Ammon's horn (tissue), 1 donor: Measurements from ENCODE around the gene VAPB.

Experiments used
- DNase-seq: peaks from one replicate; pipeline ENCODE4 v3.0.0-alpha.2; 2016; ENCODE audit warnings: low spot score

VAPB gene

DNA sequence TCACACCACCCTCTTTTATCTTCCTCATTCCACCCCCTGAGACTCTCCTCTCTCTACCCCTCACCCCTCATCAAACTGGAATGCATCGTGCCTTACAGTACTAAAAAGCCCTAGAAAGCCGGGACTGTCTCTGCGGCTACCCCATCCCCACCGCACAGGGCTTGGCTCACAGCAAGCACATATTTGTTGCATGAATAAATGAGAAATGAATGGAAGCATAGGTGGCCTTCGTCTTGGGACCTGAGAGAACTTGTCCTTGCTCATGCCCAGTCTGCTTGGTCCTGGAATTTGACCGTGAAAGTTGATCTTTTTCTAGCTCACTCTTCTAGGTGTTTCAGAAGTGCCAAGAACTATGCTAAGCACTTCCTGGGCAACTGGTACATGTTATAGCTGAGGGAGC lies 72.9 kb downstream of the VAPB start:
- DNase-seq = no peak

DNA sequence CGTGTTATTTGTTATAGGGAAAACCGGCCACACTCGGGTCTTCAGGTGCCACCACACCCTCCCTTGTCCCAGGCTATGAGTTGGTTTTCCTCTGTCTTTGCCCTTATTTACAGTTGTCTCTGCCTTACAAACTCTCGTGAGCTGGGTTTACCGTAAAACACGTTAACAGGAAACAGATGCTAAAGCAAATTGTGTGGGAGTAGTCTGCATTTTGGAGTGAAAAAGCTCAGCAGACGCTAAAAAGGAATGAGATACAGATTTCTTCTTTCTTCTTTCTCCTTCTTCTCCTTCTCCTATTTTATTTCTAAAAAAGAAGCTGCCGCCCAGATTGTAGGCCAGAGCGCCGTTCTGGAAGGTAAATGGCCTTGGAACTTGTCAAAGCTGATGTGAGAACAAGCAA lies 74.2 kb downstream of the VAPB start:
- DNase-seq = no peak

DNA sequence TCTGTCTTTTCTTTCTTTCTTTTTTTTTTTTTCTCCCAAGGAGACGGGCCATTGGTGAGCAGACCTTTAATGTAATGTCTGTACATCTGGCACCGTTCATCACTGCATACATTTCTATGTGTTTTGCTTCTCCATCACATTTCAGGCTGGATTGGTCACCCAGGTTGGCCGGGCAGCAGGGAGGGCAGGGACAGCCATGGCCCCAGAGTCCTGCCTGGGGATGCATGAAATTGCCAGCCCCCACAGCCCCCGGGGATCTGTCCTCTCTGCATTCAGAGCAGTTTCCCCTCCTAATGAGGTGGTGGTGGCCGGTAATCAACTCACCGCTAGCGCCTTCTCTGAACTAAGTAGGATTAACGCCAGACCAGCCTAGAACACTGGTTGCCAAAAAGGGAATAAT lies 75.8 kb downstream of the VAPB start:
- no peak for DNase-seq

DNA sequence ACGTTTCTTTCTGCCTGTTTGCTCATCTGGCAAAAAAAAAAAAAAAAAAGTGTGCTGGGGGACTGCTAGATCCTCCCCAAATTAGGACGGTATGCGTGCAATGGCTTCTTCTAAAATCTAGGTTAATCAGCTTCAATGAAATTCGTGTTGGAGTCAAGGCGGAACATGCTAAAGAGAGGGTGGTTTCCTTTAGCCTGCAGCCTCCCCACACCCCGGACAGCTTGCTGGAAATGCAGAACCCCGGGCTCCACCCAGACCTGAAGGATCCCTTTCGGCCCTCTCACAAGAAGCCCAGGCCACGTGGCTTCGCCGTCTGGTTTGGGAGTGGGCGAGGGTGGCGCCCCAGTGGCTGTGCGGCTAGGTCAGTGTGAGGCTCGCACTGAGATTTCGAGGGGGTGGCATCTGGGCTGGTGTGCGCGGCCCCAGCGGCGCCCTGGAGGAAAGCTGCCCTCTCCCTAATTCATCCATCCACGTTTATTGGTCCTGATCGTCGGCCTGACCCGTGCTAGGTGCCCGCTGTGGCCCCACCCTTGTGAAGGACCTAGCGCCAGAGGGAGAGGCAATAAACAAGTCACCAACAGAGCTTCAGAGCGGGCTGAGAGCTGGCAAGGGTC lies 77.2 kb downstream of the VAPB start:
- no peak for DNase-seq

DNA sequence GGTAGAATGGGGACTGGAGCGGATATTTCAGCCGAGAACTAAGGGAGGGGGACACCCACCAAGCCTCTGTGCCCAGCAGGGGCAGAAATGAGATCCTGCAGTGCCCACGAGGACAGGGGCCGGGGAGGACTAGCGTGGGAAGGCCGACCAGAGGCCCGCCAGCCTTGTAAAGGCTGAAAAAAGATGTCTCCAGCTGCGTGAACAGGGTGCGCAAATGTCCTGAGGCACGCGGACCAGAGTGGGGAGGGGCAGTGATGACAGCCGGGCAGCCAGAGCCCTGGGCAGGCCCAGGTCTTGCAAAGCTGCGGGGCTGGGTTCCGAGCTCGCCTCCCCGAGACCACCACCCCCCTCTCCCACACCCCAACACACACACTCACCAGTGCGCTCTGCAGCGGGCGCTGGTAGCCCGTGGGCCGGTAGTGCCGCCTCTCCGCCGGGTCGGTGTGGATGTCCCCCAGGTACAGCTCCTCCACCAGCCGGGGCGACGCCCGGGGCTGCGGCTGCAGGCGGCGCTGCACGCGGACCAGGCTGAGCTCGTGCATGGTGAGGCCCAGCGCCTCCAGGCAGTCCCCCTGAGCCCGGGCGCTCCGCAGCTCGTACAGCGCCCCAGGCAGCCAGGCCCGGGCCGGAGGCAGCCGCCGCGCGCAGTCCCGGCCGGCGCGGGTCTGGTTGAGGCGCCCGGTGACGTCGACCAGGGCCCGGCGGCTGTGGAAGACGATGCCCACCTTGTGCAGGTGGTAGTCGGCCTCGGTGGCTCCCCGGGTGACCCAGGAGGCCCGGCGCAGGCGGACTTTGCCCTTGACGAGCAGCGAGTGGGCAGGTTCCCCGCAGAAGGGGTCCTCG lies 77.9 kb downstream of the VAPB start:
- DNase-seq = no peak

DNA sequence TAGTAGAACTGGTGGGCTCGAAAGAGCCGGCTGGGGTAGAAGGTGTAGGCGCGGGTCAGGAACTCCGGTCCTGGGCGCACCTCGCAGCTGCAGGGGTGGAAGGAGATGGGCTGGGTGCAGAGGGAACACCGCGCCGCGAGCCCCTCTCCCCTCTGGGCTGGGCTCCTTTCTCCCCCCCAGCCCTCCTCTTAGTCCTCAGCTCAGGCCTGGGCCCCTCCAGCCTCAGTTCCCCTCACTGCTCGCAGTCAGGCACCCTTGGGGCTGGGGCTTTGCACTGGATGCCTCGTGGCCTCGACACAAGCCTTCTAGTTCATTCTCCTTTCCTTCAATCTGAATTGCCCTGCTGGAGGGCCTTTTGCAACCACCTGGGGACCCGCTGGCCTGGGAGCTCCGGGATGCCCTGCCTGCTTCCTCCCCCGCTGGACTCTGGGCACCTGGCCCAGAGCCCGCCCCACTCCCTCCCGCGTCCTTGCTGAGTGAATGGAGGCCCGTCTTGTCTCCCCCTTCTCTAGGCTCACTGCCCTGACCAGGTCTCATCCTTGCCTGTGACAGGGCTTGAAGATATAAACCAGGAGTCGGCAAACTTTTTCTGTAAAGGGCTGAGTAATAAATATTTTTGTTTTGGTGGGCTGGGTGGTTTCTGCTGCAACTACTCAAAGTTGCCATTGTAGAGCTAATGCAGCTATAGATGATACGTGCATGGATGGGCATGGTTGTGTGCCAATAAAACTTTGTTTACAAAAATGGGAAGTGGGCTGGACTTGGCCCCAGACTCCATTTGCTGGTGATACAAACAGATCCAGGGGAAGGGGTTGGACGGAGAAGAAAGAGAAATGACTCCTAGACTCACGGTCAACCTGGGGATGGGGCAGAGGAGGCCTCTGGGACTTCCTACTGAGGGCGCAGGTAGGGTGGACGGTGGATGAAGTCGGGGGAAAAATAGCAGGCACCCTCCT lies 78.8 kb downstream of the VAPB start:
- DNase-seq = no peak

DNA sequence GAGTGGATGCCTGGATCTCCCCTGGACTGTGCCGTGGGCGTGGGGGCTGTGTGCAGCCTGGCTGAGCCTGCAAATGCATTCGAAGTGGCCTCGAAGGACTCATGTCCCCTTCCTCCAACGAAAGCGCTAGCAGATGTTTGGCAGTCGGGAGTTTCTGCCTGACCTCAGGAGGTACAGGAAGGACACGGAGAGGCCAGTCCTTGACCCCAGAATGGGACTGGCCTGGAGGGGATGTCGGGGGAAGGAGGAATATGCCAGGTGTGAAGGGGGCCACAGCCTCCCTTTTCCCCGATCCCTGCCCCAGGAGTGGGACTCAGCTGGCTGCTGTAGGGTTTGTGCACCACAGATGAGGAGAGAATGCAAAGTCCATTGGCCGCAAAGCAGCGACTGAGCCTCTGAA lies 80.6 kb downstream of the VAPB start:
- DNase-seq = no peak

DNA sequence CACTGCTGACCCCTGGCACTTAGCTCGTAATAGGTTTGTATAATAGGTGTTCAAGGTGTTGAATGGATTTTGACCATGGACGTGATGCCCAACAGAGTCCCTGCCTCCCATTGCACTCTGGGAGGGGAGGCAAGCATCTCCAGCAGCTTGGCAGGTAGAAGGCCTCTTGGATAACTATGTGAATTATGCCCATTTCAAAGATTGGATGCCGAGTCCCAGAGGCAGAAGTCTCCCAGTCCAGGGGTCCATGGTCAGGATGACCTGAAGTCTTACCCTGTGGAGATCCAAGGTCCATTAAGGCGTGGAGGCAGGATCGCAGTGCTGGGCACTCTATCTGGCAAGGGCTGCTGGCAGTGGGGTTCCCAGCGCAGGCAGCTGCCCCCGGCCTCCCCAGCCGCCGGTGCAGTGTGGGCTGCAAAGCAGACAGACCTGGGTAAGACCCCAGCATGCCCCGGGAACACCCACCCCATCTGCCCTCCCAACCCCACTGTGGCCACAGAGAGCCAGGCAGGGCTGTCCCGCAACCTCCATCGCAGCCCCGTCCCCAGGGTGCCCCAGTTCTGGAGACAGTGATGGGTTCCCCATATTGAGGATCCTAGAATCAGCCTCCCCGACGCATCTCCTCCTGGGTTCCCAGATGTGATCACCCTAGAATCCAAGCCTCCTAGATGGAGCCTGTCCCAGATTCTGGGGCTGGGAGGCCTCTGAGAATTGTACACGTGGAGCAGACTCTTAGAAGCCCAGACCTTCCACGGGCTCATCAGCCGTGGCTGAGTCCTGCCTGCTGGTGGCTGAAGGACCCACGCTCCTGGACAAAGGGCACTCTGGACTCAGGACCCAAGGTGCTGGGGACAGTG lies 81.5 kb downstream of the VAPB start:
- DNase-seq = no peak

DNA sequence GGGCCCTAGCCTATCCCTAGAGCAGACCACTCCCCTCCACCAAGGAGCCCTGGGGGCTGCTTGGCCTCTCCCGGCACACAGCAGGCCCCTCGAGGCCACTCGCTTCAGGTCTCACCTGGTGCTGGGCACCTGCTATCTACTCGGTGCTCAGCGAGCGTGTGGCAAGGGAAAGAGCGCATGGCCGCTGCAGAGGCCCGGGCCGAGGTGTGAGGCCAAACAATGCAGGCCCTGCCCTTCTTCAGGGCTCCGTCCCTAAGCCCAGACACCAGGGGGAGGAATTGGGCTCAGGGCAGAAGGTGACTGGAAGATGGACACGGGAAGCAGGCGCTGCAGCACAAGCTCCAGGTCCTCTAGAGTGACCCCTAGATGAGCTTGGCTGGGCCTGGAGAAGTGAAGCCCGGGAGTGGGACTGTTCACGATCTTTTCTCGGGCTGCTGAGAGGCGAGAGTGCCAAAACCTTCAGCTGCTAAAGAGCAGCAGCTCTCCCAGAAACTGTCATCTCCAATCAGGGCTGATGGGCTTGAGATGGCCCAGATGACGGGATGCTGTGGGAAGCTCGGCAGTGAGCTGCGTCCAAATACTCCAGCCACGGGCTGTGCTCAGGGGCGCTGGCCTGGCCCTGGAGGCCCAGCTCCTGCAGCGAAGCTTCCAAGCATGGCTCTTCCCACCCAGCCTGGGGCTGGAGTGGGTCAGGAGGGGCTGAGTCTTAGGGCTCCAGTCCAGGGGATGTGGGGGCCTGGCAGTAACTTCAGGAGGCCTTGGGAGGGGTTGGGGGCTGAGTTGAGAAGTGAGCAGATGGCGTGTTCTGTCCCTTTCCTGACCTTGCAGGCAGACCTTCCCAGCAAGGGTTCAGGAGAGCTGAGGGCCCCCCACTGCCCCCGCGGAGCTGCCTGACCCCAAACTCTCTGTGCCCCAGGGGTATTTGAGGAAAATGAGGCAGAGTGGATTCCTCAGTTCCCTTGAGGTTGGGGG lies 82.5 kb downstream of the VAPB start:
- DNase-seq = no peak

DNA sequence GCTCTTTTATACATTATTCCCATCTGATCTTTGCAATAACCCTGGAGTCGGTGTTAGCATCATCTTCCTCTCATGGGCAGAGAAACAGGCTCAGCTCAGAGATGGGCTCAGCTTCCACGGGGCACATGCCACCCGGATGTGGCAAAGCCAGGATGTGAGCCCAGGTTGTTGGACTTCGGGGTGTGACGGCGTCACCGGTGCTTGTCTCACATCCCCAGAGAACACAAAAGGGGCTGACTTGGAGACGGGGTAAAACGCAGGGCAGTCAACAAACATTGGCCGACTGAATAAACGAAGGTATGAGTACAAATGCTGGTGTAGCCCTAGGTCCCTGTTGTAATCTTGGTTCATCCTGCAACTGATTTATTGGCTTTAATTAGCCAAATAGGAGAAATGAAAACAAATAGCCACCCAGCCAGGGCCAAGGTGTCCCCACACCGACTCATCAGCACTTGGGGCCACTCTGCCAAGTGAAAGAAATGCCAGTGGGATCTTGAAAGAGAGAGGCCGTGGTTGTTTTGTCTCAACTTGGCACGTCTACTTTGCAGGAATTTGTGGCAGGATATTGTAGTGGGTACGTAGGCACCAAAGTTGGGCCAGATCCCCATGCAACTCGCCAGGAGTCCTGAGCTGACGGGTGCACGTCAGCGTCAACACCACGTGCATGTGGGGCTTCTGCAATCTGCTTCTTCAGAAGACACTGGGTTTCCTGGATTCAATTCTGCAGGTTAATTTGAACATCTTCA lies 83.4 kb downstream of the VAPB start:
- no peak for DNase-seq

DNA sequence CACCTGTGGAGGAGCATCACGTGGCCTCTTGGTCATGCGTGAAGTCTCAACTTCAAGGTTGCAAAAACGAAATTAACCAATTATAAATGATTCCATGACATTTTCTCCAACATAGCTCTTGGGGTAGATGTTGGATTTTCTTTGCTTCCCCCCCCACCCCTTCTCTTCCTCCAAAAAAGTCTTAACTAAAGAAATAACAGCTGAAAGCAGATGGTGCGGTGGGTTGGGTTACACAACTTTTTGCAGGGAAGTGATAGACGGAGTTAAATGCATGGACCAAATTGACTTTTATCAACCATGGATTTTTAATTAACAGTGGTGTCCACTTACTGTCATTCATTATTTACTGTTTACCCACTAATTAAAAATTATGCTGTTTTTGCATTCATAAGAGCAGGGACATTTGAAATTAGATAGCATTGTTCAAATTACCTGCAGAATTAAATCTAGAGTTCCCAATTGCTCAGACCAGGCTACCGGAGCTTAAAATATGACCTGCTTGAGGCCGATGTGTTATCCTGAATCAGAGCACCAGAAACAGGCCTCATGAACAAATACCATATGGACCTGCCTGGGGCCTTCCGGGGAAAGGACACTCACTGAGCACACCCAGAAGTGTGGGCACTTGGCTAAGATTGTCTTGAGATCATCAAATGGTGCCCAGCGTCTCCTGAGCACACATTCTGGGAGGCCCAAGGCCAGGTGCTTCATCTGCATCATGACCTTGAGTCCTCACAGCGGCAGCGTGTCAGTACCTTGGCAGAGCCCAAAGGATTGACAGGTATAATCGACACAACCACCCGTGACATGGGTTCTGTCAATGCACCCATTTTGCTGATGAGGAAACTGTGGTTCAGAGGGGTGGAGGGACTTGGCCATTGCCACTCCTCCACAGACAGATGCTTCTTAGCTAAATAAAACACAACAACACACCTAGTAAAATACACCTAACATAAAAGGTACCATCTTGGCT lies 84.7 kb downstream of the VAPB start:
- DNase-seq = no peak

DNA sequence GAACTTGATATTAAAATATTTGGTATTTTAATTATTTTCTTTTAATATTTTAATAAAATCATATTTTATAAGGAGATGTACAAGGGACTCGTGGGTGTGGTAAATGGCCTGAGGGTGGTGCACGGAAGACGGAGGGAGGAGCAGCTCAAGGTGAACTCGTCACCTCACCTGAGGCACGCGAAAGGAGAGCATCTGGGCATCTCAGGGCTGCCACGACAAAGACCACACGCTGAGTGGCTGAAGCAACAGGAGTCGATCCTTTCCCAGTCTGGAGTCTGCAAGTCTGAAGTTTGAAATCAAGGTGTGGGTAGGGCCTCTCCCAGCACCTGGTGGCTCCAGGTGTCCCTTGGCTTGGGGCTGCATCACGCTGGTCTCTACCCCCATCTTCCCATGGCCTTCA lies 86.4 kb downstream of the VAPB start:
- no peak for DNase-seq

DNA sequence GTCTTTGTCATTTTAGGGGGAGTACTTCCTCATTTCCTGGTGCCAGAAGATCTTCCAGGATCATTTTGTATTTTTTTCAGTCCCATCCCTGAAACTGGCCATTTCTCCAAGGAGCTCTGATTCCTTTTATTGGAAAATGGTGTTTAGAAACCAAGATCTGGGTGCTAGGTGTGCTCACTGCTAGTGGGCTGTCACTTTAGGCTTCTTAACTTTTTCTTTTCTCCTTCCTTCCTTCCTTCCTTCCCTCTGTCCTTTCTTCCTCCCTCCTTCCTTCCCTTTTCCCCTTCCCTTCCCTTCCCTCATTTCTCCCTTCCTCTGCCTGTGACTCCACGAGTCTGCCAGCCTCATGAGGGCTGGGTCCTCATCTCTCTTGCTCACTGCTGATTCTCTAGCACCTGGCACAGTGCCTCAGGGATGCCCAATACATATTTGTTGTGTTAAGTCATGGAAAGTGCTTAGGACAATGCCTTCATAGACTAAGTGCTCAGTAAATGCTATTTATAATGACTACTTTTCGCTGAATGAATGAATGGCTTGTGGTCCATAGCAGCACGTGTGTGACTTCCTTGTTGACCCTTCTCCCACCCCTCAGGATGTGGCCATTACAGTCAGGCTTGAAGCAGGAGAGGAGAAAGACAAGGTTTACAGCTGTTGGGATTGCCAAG lies 89.2 kb downstream of the VAPB start:
- DNase-seq = no peak

DNA sequence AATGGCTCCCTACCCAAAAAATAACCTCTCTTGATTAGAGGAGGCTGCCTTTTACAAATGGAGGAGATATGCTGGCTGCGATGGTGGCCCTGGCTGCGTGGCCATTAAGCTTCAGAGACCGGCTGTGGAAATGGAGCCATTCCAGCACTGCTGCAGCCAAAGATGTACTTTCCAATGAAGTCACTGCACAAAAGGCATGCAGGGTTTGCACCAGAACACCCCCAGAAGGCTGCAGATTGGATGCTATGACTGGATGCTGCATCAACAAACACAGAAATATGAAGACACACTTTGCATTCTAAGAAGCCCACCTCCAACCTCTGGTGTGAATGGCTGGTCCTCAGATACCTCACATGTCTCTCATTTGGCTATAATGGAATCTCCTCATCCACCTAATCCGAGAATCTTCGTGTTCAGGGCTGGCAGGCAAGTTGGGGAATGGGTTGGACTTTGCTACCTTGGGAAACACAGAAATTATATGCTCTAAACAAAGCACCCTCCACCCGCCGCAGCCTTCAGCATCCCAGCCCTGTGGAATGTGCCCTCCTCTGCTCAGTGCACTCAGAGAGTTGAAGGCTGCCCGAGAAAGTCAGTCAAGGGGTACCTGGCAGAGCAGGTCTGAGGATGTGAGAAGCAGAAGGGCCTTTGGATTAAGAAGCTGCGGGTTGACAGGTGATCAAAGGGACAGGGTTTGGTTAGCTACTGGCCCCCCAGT lies 90.9 kb downstream of the VAPB start:
- no peak for DNase-seq

DNA sequence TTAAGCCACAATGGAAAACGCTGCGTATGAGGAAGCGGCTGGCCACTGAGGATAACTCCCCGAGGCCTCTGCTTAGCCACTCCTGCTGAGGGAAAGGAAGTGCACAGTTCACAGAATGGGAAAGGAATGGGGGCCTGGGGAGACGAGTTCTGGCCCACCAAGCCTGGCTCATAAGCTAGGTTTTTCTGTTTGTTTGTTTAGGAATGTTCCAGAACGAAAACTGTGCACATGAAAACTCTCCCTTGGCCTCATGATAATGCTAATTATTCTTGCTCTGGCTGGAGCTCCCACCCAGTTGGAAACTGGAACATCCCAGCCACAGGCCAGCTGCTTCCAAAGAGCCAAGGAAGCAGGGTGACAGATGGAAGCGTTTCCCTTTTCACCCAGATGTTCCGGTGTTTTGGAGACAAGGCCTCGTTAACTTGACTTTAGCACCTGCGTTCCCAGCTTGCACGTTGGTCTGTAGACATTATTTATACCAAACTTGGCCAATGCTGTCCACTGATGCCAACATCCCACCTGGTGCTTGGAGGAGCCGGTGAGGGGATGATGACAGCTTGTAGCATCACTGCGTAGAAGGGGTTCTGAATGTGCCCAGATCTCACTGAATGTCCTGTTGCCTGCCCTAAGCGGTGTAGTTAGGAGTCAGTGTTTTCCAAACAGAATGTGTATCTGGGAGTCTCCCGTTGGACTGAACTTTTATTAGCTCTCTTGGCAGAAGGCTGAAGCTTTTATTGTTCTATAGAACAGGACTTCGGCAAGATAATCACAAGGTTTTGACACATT lies 91.7 kb downstream of the VAPB start:
- no peak for DNase-seq

DNA sequence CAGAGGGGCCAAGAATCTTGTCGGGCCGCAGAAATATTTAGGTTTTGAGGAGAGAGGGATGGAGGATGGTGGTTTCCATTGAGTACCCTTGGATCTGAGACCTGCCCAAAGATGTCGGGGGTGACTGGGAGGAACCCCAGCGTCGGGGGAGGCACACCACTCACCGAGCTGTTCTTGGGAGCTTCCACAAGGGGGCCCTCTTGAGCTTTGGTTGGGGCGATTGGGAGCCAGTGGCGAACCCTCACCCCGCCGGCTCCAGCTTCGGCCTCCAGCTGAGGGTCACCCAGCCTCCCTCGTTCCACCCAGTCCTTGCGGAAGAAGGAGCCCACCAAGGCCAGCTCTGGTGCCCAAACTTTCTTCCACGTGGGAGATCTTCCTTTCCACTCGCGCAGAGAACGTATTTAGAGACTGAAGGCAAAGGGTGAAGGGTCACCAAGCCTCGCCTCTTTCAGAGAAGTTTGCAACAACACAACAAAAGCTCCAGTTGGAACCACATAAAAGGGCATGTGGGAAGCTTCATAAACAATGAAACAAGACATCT lies 92.5 kb downstream of the VAPB start:
- DNase-seq = no peak
